Heart left ventricle (tissue), 16 donors: Measurements from ENCODE around the gene LGALS14. TPM values are rescaled to one million over a fixed set of nuclear protein-coding genes. Genes with fewer than 3 reads are reported as not detected.

ENCODE experiments used
- ATAC-seq, 4 donors: fragments of 200-7000 bp; cut with Tn5 transposase; one replicate each; pipeline ENCODE4 v1.9.1; 2020 to 2022; ENCODE audit warnings: moderate library complexity in 4 of 4, mild to moderate bottlenecking in 3 of 4, moderate number of reproducible peaks in 1 of 4
- DNase-seq, 5 donors: peaks; one replicate each; pipeline ENCODE4 v3.0.0-alpha.2; 2020
- H3K27ac ChIP-seq, 12 donors: fragments of 200-600 bp; sonication (generic) in 4 of 12; one replicate each; pipeline versions ENCODE4 v1.5.0 to v1.8.0; 2016 to 2022; ENCODE audit warnings: mild to moderate bottlenecking in 2 of 12
- H3K27me3 ChIP-seq, 9 donors: fragments of 200-600 bp; sonication (generic) in 2 of 9; one replicate each; pipeline versions ENCODE4 v1.5.1 to v1.8.0; 2016 to 2022; ENCODE audit warnings: mild to moderate bottlenecking in 3 of 9
- H3K36me3 ChIP-seq, 9 donors: fragments of 200-600 bp; sonication (generic) in 2 of 9; one replicate each; pipeline versions ENCODE4 v1.5.0 to v1.8.0; 2018 to 2022; ENCODE audit warnings: mild to moderate bottlenecking in 2 of 9
- H3K4me1 ChIP-seq, 12 donors: fragments of 200-600 bp; sonication (generic) in 4 of 12; one replicate each; pipeline versions ENCODE4 v1.5.0 to v1.8.0; 2016 to 2022; ENCODE audit warnings: mild to moderate bottlenecking in 3 of 12
- H3K4me3 ChIP-seq, 12 donors: fragments of 200-600 bp; sonication (generic) in 4 of 12; one replicate each; pipeline versions ENCODE4 v1.5.0 to v1.8.0; 2017 to 2022; ENCODE audit warnings: mild to moderate bottlenecking in 9 of 12, moderate library complexity in 4 of 12
- H3K9me3 ChIP-seq, 12 donors: fragments of 200-600 bp; sonication (generic) in 4 of 12; one replicate each; pipeline versions ENCODE4 v1.5.0 to v1.8.0; 2016 to 2022; ENCODE audit warnings: mild to moderate bottlenecking in 1 of 12
- CTCF ChIP-seq, 12 donors: fragments of 200-600 bp; sonication (generic) in 4 of 12; IDR thresholded peaks; one replicate each; pipeline versions ENCODE4 v1.5.0 to v1.8.0; 2018 to 2022; ENCODE audit warnings: antibody characterized with exemption in 12 of 12, mild to moderate bottlenecking in 5 of 12
- POLR2A ChIP-seq, 2 donors: fragments of 450-650 bp; IDR thresholded peaks; one replicate each; pipeline ENCODE4 v1.6.1; 2017; ENCODE audit warnings: antibody characterized with exemption in 2 of 2, mild to moderate bottlenecking in 2 of 2, moderate library complexity in 2 of 2
- WGBS, 4 donors: extraction: QIAGEN DNeasy Blood & Tissue Kit in 2 of 4; methylation state at CpG; one replicate each; pipeline versions ENCODE4 v1.1.5 to v1.1.7; 2013 to 2018; 5-methylcytosine and 5-hydroxymethylcytosine counted together
- intact Hi-C, 10 donors: fragments of 100-400 bp; cut with DNase I; formaldehyde crosslinking; loops; one replicate each; pipeline versions ENCODE4 v1.11.1 to v1.14.2; 2022
- polyA plus RNA-seq, 2 donors: library from polyadenylated mRNA; stranded (reverse); fragments of 200-250 nt; gene quantifications; one replicate each; pipeline ENCODE4 v1.2.3, GENCODE V29; 2013
- total RNA-seq, 9 donors: library from RNA; depleted of rRNA in 2 of 9; stranded (reverse); fragments of >200 nt in 2 of 9; fragmentation: NEBNext Ultra II Directional in 3 of 9; extraction: Animal tissue kit (Norgen Biotek cat#: 25700) in 3 of 9; gene quantifications; one replicate each; pipeline versions ENCODE4 v1.1.0 to v1.2.4, GENCODE V29; 2016 to 2023
- donor health status: ischemic (EF 13 %, LVEDD 7.1; RV severe dilation, severe dysfunction).
- donor health status: healthy with polysubstance abuse.
- donor health status: DM: no; HTN: yes; CAD: no.
- donor health status: DM: no; HTN: no; CAD: no.
- donor health status: ischemic (EF 25% LVEDD 6.9; RV normal size, moderate dysfunction).
- donor health status: ischemic (EF 25% LVEDD 5.7; RV mildly dilated, moderate dysfunction).
- donor health status: healthy.
- donor health status: DM: yes; HTN: yes; CAD: no.
- donor health status: ischemic (EF 35%, LVEDD 5.7; RV mildly dilated, moderate dysfunction).
- donor health status: nonischemic (EF 11% LVEDD 7.7; RV severe dilation, severe dysfunction).
- donor health status: DM: yes; HTN: yes; CAD: no.
- donor health status: PGD.
- donor health status: ischemic (EF 29% LVEDD 5.4; RV normal size, mild dysfunction).
- donor health status: nonischemic (EF 23%, LVEDD 6.1; RV moderate dilation, normal function).

The LGALS14 gene
- total and polyA plus RNA-seq, 11 donors: not detected

GRCh38 chr19:39695759-39696158 lies 8.5 kb upstream of the LGALS14 start:
- no peak overlapping the region for H3K4me3 ChIP-seq
- no peak for TF ChIP-seq CTCF (IDR thresholded peaks at IDR 0.05)
- TF ChIP-seq POLR2A (IDR thresholded peaks at IDR 0.05): no peak
- H3K27me3 ChIP-seq: peaks cover 0 to 22% (median 5%) of the 10 kb centered on the region in 9 donors
- H3K4me1 ChIP-seq: no peaks in the 10 kb centered on the region
- 61 to 75% (median 67%) methylated on average over 2 of the region's 2 CpGs for WGBS, 4 donors
- DNase-seq: no peak
- no peak overlapping the region for H3K27ac ChIP-seq
- intact Hi-C loops: no loop called here
- H3K36me3 ChIP-seq: no peaks in the 10 kb centered on the region
- H3K9me3 ChIP-seq: no peaks in the 10 kb centered on the region
- no peak for ATAC-seq

GRCh38 chr19:39696387-39696786 lies 7.9 kb upstream of the LGALS14 start:
- H3K4me3 ChIP-seq: no peak overlapping the region
- TF ChIP-seq POLR2A (IDR thresholded peaks at IDR 0.05) (no peak), CTCF (IDR thresholded peaks at IDR 0.05) (no peak)
- H3K4me1 ChIP-seq: no peaks in the 10 kb centered on the region
- ATAC-seq: no peak
- peaks cover 0 to 25% (median 5%) of the 10 kb centered on the region in 9 donors for H3K27me3 ChIP-seq
- no peaks in the 10 kb centered on the region for H3K9me3 ChIP-seq
- 51 to 62% (median 56%) methylated on average over 2 of the region's 2 CpGs for WGBS, 4 donors
- no peak for DNase-seq
- intact Hi-C loops: no loop called here
- H3K27ac ChIP-seq: no peak overlapping the region
- no peaks in the 10 kb centered on the region for H3K36me3 ChIP-seq

GRCh38 chr19:39698535-39698934 lies 5.7 kb upstream of the LGALS14 start:
- peaks cover 0 to 25% (median 5%) of the 10 kb centered on the region in 9 donors for H3K27me3 ChIP-seq
- intact Hi-C loops: no loop called here
- H3K4me3 ChIP-seq: no peak overlapping the region
- DNase-seq (no peak), ATAC-seq (no peak)
- H3K27ac ChIP-seq: no peak overlapping the region
- H3K4me1 ChIP-seq: no peaks in the 10 kb centered on the region
- H3K9me3 ChIP-seq: no peaks in the 10 kb centered on the region
- no peaks in the 10 kb centered on the region for H3K36me3 ChIP-seq
- TF ChIP-seq CTCF (IDR thresholded peaks at IDR 0.05) (no peak), POLR2A (IDR thresholded peaks at IDR 0.05) (no peak)

- intact Hi-C loops: no loop called here
- Histone ChIP-seq H3K27ac (no peak overlapping the region), H3K27me3 (peaks cover 0 to 25% (median 5%) of the 10 kb centered on the region in 9 donors), H3K4me1 (no peaks in the 10 kb centered on the region), H3K9me3 (no peaks in the 10 kb centered on the region), H3K36me3 (no peaks in the 10 kb centered on the region), H3K4me3 (no peak overlapping the region)
- 59 to 65% (median 61%) methylated on average over 5 of the region's 5 CpGs for WGBS, 4 donors
- no peak for DNase-seq
- ATAC-seq: no peak
- TF ChIP-seq CTCF (IDR thresholded peaks at IDR 0.05): no peak
- TF ChIP-seq POLR2A (IDR thresholded peaks at IDR 0.05): no peak
Measured at GRCh38 chr19:39701291-39701690, 3.0 kb upstream of the LGALS14 start.
